SU-DHL-6 (cell line): Measurements from ENCODE around the gene SERINC5.

Experiments used
- H2AFZ ChIP-seq: fragments of 200-600 bp; sonication (generic); 2 replicates; pipeline ENCODE4 v1.6.1; 2014; ENCODE audit warnings: low read depth, mild to moderate bottlenecking, moderate library complexity, mixed read lengths, antibody characterized with exemption, low read length; ENCODE audit not compliant: severe bottlenecking
- H3F3A ChIP-seq: fragments of 200-600 bp; shearing (Covaris generic); 2 replicates; pipeline ENCODE4 v1.6.0; 2016; ENCODE audit warnings: antibody characterized with exemption, mild to moderate bottlenecking; ENCODE audit not compliant: insufficient read depth
- H3K27ac ChIP-seq: fragments of 200-600 bp; sonication (generic); 2 replicates; pipeline ENCODE4 v1.5.1; 2016; ENCODE audit warnings: low read depth, mild to moderate bottlenecking, low read length, moderate library complexity, mixed read lengths
- H3K27me3 ChIP-seq: fragments of 200-600 bp; sonication (generic), shearing (Covaris generic); 2 replicates; pipeline ENCODE4 v1.6.0; 2014; ENCODE audit warnings: mild to moderate bottlenecking, low read length
- H3K36me3 ChIP-seq: fragments of 200-600 bp; sonication (generic); 2 replicates; pipeline ENCODE4 v1.6.1; 2014; ENCODE audit warnings: mild to moderate bottlenecking, low read length, mixed read lengths
- H3K4me2 ChIP-seq: fragments of 300-600, 200-600 bp; shearing (Covaris generic), sonication (generic); 2 replicates; pipeline ENCODE4 v1.6.0; 2014; ENCODE audit warnings: low read length, low read depth, mild to moderate bottlenecking; ENCODE audit not compliant: poor library complexity, severe bottlenecking
- H3K4me3 ChIP-seq: fragments of 200-600 bp; sonication (generic); 2 replicates; pipeline ENCODE4 v1.5.1; 2014; ENCODE audit warnings: antibody characterized with exemption, low read length, mild to moderate bottlenecking, mixed read lengths; ENCODE audit not compliant: insufficient read depth, poor library complexity, severe bottlenecking
- H3K79me2 ChIP-seq: fragments of 200-600 bp; sonication (generic); 2 replicates; pipeline ENCODE4 v1.6.1; 2014; ENCODE audit warnings: mild to moderate bottlenecking, low read length, moderate library complexity; ENCODE audit not compliant: insufficient read depth
- H3K9ac ChIP-seq: fragments of 200-600 bp; sonication (generic); 2 replicates; pipeline ENCODE4 v1.7.0; 2014; ENCODE audit warnings: mild to moderate bottlenecking, low read length
- H3K9me2 ChIP-seq: fragments of 200-600 bp; sonication (generic); replicated peaks from 2 replicates; pipeline ENCODE4 v1.6.1; 2014; ENCODE audit warnings: low read length; ENCODE audit not compliant: insufficient read depth
- H3K9me3 ChIP-seq: fragments of 200-600 bp; sonication (generic); 2 replicates; pipeline ENCODE4 v1.6.1; 2014; ENCODE audit warnings: low read length, mixed read lengths; ENCODE audit not compliant: insufficient read depth
- H4K20me1 ChIP-seq: fragments of 200-600 bp; sonication (generic); 2 replicates; pipeline ENCODE4 v1.6.1; 2014; ENCODE audit warnings: low read depth, mild to moderate bottlenecking, antibody characterized with exemption, low read length, moderate library complexity, mixed read lengths
- CTCF ChIP-seq: fragments of 200-600 bp; sonication (generic); IDR thresholded peaks from one replicate; pipeline ENCODE4 v1.5.1; 2017; ENCODE audit warnings: antibody characterized with exemption, mild to moderate bottlenecking, low read length, moderate library complexity; ENCODE audit not compliant: insufficient read depth, poor library complexity, severe bottlenecking
- EZH2phosphoT487 ChIP-seq: fragments of 200-600 bp; sonication (generic), shearing (Covaris generic); conservative IDR thresholded peaks from 2 replicates; pipeline ENCODE4 v1.6.1; 2018; ENCODE audit warnings: mild to moderate bottlenecking, antibody characterized with exemption, low read length, moderate library complexity, mixed read lengths

SERINC5 gene

GRCh38 chr5:80109646-80110478, 146.0 kb downstream of the SERINC5 start:
- TF ChIP-seq CTCF, result no peak
- TF ChIP-seq EZH2phosphoT487, result no peak

GRCh38 chr5:80106916-80107315, 148.9 kb downstream of the SERINC5 start:
- Histone ChIP-seq H3K4me2 (no peak overlapping the region), H3K36me3 (no peaks in the 10 kb centered on the region), H3K4me3 (no peak overlapping the region), H3K27ac (no peak overlapping the region), H3F3A (no peaks in the 10 kb centered on the region), H3K9ac (no peak overlapping the region), H4K20me1 (no peaks in the 10 kb centered on the region), H3K79me2 (no peaks in the 10 kb centered on the region), H3K9me3 (no peaks in the 10 kb centered on the region), H2AFZ (no peak overlapping the region), H3K9me2 (no peaks in the 10 kb centered on the region), H3K27me3 (no peaks in the 10 kb centered on the region)
- no peak for TF ChIP-seq CTCF
- TF ChIP-seq EZH2phosphoT487, result no peak

More at GRCh38 chr5:80109646-80110478, 146.0 kb downstream of the SERINC5 start:
- Histone ChIP-seq H2AFZ (no peak overlapping the region), H3K27me3 (no peaks in the 10 kb centered on the region), H3K4me2 (no peak overlapping the region), H3F3A (no peaks in the 10 kb centered on the region), H3K4me3 (no peak overlapping the region), H3K9me2 (no peaks in the 10 kb centered on the region), H3K79me2 (no peaks in the 10 kb centered on the region), H3K27ac (no peak overlapping the region), H3K9me3 (no peaks in the 10 kb centered on the region), H3K9ac (no peak overlapping the region), H4K20me1 (no peaks in the 10 kb centered on the region), H3K36me3 (peaks cover 3% of the 10 kb centered on the region; the same call in 1 of the 2 replicates)

GRCh38 chr5:80105698-80106439, 150.0 kb downstream of the SERINC5 start:
- H2AFZ ChIP-seq, result no peak overlapping the region
- no peak overlapping the region for H3K4me3 ChIP-seq
- H3K4me2 ChIP-seq, result no peak overlapping the region
- no peaks in the 10 kb centered on the region for H3K27me3 ChIP-seq
- no peaks in the 10 kb centered on the region for H4K20me1 ChIP-seq
- H3K9me2 ChIP-seq, result no peaks in the 10 kb centered on the region
- no peak overlapping the region for H3K27ac ChIP-seq
- no peaks in the 10 kb centered on the region for H3F3A ChIP-seq
- TF ChIP-seq CTCF (no peak), EZH2phosphoT487 (no peak)
- no peaks in the 10 kb centered on the region for H3K79me2 ChIP-seq
- no peak overlapping the region for H3K9ac ChIP-seq
- no peaks in the 10 kb centered on the region for H3K9me3 ChIP-seq
- H3K36me3 ChIP-seq, result no peaks in the 10 kb centered on the region
